ENCODE data around the gene SORCS2.

SORCS2 gene

DNA sequence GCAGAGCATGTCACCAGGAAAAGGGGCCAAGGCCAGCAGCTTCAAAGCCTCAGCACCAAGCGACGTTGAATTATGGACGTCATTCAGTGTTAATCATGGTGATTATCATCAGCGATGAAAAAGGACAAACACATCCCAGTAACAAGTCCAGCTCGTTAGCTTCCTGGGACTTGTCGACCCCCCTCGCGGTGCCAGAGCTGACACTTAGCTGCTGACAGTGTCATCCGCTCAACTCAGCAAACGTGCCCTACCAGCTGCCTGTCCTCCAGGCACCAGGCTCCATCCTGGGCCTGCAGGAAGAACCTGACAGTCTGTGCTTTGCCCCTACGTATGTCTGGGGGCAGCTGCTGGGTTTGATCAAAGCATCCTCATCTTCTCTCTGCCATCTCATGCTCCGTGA lies 379.4 kb downstream of the SORCS2 start:
- H3K36me3 ChIP-seq (replicated peaks; ENCODE audit: low read depth, low read length): no peaks in the 10 kb centered on the region
- H3K4me3 ChIP-seq (ENCODE audit: low read length): no peak overlapping the region
- H3K4me1 ChIP-seq (ENCODE audit: low read length): no peaks in the 10 kb centered on the region
- H2AFZ ChIP-seq (ENCODE audit: low read depth, low read length): no peak overlapping the region
- H3K27ac ChIP-seq (ENCODE audit: low read length): no peak overlapping the region
- H3K27me3 ChIP-seq (ENCODE audit: low read depth, low read length): no peaks in the 10 kb centered on the region
- H3K9me3 ChIP-seq (ENCODE audit: insufficient read depth, low read length): 0 out of 2 replicates have a peak, but pooled peaks cover 5% of the 10 kb centered on the region
- H3K9ac ChIP-seq (ENCODE audit: low read length): no peak overlapping the region
- H3K79me2 ChIP-seq (ENCODE audit: low read length): no peaks in the 10 kb centered on the region
- no peak overlapping the region for H3K4me2 ChIP-seq (ENCODE audit: low read length)
- TF ChIP-seq EZH2phosphoT487 (IDR thresholded peaks at IDR 0.05; ENCODE audit: low read depth): no peak
- TF ChIP-seq, protein P1, sequence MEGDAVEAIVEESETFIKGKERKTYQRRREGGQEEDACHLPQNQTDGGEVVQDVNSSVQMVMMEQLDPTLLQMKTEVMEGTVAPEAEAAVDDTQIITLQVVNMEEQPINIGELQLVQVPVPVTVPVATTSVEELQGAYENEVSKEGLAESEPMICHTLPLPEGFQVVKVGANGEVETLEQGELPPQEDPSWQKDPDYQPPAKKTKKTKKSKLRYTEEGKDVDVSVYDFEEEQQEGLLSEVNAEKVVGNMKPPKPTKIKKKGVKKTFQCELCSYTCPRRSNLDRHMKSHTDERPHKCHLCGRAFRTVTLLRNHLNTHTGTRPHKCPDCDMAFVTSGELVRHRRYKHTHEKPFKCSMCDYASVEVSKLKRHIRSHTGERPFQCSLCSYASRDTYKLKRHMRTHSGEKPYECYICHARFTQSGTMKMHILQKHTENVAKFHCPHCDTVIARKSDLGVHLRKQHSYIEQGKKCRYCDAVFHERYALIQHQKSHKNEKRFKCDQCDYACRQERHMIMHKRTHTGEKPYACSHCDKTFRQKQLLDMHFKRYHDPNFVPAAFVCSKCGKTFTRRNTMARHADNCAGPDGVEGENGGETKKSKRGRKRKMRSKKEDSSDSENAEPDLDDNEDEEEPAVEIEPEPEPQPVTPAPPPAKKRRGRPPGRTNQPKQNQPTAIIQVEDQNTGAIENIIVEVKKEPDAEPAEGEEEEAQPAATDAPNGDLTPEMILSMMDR (IDR thresholded peaks at IDR 0.05; ENCODE audit: low read depth, low read length): no peak
- H4K20me1 ChIP-seq (ENCODE audit: insufficient read depth, low read length): no peaks in the 10 kb centered on the region

DNA sequence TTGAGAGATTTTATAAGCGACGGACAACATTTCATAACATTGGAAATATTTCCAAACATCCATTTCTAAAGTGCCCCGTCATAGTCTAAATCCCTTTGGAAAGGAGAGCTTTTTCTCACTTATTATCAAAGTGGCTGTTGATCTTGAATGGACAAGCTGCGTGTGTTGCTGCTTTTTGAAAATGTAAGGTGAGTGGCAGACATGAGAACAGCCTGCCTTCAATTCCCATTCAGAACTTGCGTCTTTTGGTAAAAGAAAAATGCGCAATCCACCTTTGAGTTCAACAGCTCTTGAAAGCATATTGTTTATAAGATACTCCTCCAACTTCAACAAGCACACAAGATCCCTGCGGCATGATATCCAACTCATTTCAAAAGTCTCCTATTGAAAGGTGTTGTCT lies 380.6 kb downstream of the SORCS2 start:
- Histone ChIP-seq H3K9ac (ENCODE audit: low read length) (no peak overlapping the region), H3K9me3 (ENCODE audit: insufficient read depth, low read length) (0 out of 2 replicates have a peak, but pooled peaks cover 5% of the 10 kb centered on the region), H3K4me2 (ENCODE audit: low read length) (no peak overlapping the region), H4K20me1 (ENCODE audit: insufficient read depth, low read length) (no peaks in the 10 kb centered on the region), H3K4me3 (ENCODE audit: low read length) (no peak overlapping the region), H3K79me2 (ENCODE audit: low read length) (no peaks in the 10 kb centered on the region), H3K27ac (ENCODE audit: low read length) (no peak overlapping the region), H3K4me1 (ENCODE audit: low read length) (no peaks in the 10 kb centered on the region), H3K27me3 (ENCODE audit: low read depth, low read length) (no peaks in the 10 kb centered on the region), H2AFZ (ENCODE audit: low read depth, low read length) (no peak overlapping the region), H3K36me3 (replicated peaks; ENCODE audit: low read depth, low read length) (no peaks in the 10 kb centered on the region)
- TF ChIP-seq, protein P1 (IDR thresholded peaks at IDR 0.05; ENCODE audit: low read depth, low read length): no peak
- no peak for TF ChIP-seq EZH2phosphoT487 (IDR thresholded peaks at IDR 0.05; ENCODE audit: low read depth)

DNA sequence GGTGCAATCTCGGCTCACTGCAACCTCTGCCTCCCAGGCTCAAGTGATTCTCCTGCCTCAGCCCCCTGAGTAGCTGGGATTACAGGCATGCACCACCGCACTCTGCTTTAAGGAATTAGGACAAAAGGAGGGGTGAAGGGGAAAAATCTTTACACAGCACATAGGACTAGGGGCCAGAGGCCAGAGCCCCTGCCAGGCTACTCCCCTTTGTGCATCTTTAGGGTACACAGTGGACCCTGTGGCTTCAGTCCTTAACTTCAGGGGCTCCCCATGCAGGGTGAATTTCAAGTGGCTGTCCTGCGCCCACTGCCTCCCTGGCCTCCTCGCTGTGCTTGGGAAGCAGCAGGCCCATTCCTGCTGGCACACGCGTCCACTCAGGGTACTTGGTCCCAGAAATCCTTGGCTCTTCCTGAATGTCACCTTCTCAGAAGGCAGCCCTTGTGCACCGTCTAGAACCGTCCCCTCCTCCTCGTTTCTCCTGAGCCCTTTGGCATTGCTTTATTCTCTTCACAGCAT lies 381.3 kb downstream of the SORCS2 start:
- no peaks in the 10 kb centered on the region for H4K20me1 ChIP-seq (ENCODE audit: insufficient read depth, low read length)
- H3K4me3 ChIP-seq (ENCODE audit: low read length): no peak overlapping the region
- no peak overlapping the region for H3K9ac ChIP-seq (ENCODE audit: low read length)
- no peaks in the 10 kb centered on the region for H3K4me1 ChIP-seq (ENCODE audit: low read length)
- no peak overlapping the region for H3K4me2 ChIP-seq (ENCODE audit: low read length)
- no peak overlapping the region for H3K27ac ChIP-seq (ENCODE audit: low read length)
- TF ChIP-seq, protein P1 (IDR thresholded peaks at IDR 0.05; ENCODE audit: low read depth, low read length): no peak
- no peak for TF ChIP-seq EZH2phosphoT487 (IDR thresholded peaks at IDR 0.05; ENCODE audit: low read depth)
- no peaks in the 10 kb centered on the region for H3K36me3 ChIP-seq (replicated peaks; ENCODE audit: low read depth, low read length)
- H3K79me2 ChIP-seq (ENCODE audit: low read length): no peaks in the 10 kb centered on the region
- H3K9me3 ChIP-seq (ENCODE audit: insufficient read depth, low read length): 0 out of 2 replicates have a peak, but pooled peaks cover 5% of the 10 kb centered on the region
- H3K27me3 ChIP-seq (ENCODE audit: low read depth, low read length): no peaks in the 10 kb centered on the region
- no peak overlapping the region for H2AFZ ChIP-seq (ENCODE audit: low read depth, low read length)

DNA sequence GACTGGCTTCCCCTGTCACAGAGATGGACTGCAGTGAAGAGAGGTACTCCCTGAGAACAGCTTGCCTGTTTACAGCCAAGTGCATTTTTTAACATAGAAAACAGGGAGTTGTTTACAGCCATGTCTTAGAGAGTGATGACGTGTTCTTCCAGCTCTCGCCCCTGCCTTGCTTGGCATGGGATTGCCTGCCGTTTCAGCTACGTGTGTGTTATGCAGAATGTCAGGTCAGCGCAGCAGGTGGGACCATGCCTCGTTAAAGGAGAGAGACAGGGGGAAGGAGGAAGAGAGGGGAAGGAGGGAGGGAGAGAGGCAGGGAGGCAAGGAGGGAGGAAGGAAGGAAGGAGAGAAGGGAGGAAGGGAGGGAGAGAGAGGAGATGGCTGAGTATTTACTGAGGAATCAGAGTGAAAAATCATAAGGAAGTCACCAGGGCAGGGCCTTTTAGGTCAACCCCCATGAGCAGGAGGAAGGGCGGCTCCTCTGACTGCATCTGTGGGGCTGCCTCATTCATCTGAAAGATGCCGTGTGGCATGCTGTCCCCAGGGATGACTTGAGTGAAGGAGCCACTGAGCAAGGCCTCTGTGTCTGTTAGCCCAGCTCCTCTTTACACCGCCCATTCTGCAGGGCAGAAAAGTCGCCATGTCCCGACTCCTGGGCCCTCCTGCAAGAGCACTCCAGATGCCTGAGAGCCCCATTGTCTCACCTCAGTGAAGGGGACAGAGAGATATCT lies 382.1 kb downstream of the SORCS2 start:
- no peak overlapping the region for H2AFZ ChIP-seq (ENCODE audit: low read depth, low read length)
- H4K20me1 ChIP-seq (ENCODE audit: insufficient read depth, low read length): no peaks in the 10 kb centered on the region
- no peaks in the 10 kb centered on the region for H3K4me1 ChIP-seq (ENCODE audit: low read length)
- H3K79me2 ChIP-seq (ENCODE audit: low read length): no peaks in the 10 kb centered on the region
- no peaks in the 10 kb centered on the region for H3K27me3 ChIP-seq (ENCODE audit: low read depth, low read length)
- H3K9ac ChIP-seq (ENCODE audit: low read length): no peak overlapping the region
- no peaks in the 10 kb centered on the region for H3K36me3 ChIP-seq (replicated peaks; ENCODE audit: low read depth, low read length)
- H3K4me3 ChIP-seq (ENCODE audit: low read length): no peak overlapping the region
- H3K4me2 ChIP-seq (ENCODE audit: low read length): no peak overlapping the region
- no peak overlapping the region for H3K27ac ChIP-seq (ENCODE audit: low read length)
- 0 out of 2 replicates have a peak, but pooled peaks cover 5% of the 10 kb centered on the region for H3K9me3 ChIP-seq (ENCODE audit: insufficient read depth, low read length)
- TF ChIP-seq EZH2phosphoT487 (IDR thresholded peaks at IDR 0.05; ENCODE audit: low read depth): no peak
- TF ChIP-seq, protein P1 (IDR thresholded peaks at IDR 0.05; ENCODE audit: low read depth, low read length): no peak
